GM10266 (cell line): ENCODE measurements around the gene ZGLP1.
"Not testable (repeated sequence)": the region's sequence is repeated elsewhere in the genome, so short reads cannot be mapped to it uniquely, and the experiment has no call there.

Experiments
- DNase-seq: peaks from one replicate; pipeline ENCODE4 v3.0.0; 2012; ENCODE audit errors: extremely low spot score
- CTCF ChIP-seq: IDR thresholded peaks from 2 replicates; pipeline ENCODE4 v1.5.1; 2012; ENCODE audit warnings: mild to moderate bottlenecking, low read depth; ENCODE audit not compliant: control insufficient read depth, insufficient read depth; ENCODE audit errors: missing control alignments

Gene ZGLP1

DNA sequence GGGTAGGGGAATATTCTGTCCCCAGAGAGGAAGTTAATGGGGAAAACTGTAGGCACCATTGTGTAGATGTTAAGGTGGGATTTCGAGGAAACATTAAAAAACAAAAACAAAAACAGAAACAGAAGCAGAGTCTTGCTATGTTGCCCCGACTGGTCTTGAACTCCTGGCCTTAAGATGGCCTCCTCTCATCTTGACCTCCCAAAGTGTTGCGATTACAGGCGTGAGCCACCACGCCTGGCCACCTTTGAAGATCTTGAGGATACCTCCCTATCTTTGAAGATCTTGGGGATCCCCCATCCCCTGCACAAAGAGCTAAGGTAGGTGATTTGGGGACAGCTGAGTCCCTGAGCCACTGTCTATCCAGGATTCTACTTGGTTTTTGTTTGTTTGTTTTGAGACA, 30.4 kb upstream of the ZGLP1 start:
- no peak for DNase-seq
- TF ChIP-seq CTCF: no peak

DNA sequence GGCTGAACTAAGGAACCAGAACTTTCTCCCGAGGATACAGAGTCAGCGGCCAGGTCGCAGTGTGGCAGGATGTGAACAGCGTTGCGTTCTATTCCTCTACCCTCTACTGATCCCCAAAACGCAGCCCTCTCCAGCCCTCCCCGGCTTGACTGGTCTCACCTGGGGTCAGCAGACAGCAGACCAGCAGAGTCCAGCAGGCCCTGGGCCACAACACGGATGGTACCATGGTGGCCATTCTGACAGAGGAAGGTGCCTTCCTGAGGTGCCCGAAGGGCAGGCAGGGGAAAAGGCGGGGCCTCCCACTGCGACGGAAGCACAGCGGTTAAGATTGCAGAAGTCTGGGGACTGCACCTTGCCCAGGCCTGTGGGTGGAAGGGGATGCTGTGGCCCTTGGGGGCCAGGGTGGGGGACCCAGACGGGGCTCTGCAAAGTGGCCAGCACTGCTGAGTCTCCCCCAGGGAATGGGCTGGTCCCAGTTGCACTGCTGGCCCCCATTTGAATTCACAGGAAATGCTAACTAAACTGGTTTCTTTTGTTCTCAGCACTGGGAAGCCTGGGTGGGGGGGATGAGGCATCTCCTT, 29.9 kb upstream of the ZGLP1 start, which contains the start of gene ICAM3:
ICAM3 (minus strand) TSS at position 245 of the 581 bp plus-strand sequence; CDS start at position 235, 10 bp downstream.
- no peak for TF ChIP-seq CTCF
- peak; percentile 78 for DNase-seq

- TF ChIP-seq CTCF: no peak
- no peak for DNase-seq
These were observed 29.3 kb upstream of the ZGLP1 start for GRCh38 chr19:10338940-10339339.

DNA sequence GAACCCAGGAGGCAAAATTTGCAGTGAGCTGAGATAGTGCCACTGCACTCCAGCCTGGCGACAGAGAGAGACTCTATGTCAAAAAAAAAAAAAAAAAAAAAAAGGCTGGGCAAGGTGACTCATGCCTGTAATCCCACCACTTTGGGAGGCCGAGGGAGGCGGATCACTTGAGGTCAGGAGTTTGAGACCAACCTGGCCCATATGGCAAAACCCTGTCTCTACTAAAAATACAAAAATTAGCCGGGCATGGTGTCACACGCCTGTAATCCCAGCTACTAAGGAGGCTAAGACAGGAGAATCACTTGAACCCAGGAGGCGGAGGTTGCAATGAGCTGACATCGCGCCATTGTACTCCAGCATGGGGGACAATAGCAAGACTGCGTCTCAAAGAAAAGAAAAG, 27.1 kb upstream of the ZGLP1 start:
- DNase-seq: not testable (repeated sequence)

DNA sequence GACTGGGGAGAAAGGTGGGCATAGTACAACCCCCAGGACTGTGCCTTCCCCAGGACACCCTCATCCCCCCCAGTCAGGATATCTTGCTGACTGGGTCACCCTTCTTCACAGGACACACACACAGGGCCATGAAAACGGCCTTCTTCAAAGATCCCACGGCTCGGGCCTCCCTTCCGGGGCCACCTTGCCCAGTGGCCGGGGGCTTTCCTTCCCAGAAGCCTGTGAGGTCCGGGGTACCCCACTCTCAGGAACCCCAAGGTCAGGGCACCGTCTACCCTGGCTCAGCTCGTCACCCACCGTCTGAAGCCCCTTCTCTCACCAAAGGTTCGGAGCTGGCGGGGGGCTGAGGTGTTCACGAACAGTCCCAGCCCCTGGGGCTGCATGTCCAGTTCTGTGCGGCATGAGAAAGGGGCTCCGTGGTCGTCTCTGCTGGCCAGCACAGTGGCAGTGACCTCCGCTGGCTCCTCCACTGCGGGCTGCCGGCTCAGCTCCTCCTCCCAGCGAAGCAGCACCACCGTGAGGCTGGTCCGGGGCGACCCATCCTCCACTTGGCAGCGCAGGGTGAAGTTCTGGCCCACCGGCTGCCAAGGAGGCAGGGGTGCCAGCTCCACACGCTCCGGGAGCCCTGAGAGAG, 25.9 kb upstream of the ZGLP1 start:
- no peak for DNase-seq
- no peak for TF ChIP-seq CTCF

DNA sequence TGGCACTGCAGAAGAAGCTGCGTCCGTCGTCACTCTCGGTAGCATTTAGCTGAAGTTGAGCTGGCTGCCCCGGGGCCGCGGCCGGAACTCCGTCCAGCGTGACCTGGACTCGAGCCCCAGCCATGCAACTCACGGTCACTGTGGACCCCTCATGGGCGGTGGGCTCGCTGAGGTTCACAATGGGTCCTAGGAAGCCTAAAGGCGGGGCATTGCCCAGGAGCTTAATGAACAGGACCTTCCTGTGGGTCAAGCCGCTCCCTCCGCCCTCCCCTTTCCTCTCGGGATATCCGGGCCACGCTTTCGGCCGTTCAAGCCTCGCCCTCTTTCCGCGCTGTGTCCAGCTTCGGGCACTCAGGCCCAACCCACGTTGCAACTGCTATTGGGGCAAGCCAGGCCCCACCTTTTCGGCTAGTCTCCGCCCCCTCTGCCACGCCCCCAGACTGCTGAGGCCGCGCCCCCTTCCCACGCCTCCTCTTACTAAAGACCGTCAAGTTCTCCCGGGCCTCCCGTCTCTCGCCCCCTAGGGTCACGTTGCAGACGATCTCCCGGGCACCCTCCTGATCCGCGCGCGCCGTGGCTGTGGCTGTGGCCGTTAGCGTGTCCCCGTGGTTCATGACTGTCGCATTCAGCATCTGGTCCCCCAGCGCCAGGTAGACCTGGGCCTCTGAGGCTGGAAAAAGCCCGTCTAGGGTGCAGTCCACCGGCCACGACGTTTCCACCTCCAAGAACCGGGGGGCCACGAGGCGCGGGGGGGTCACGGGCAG, 25.2 kb upstream of the ZGLP1 start:
- no peak for TF ChIP-seq CTCF
- no peak for DNase-seq

DNA sequence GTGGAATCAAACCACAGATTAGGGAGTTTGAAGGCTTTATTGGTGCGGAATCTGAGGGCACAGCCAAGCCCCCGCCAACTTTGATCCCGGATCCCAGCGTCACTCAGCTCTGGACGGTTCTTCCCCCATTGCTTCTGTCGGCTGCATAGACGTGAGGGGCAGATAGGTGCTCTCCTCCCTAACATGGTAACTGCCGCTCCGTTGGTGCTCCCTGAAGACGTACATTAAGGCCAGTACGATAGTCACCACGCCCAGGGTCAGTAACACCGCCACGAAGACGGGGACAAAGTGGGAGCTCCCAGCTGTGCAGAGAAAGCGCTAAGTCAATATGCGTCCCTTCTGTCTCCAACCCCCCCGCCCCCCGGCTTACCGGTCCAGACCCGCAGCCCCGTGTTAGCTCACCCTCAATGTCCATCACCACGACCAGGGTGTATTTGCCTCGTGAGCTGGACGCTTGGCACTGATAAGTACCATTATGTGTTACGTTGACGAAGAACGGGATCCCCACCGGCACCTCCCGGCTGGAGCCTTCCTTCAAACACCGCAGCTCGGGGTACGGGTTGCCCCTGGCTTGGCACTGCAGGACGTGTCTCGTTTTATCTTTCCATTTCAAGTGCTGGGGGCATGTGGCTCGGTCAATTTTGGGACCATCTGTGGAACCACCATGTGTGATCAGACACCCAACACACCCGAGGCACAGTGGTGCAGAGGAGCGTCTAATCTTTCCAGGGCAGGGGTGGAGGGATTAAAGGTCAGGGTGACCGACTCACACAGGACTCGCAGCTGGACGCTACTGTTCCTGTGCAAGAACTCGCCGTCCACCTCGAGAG, 24.4 kb upstream of the ZGLP1 start:
- no peak for DNase-seq
- TF ChIP-seq CTCF: no peak
